ENCODE data around the gene SNX14.
"Not testable (repeated sequence)": the region's sequence is repeated elsewhere in the genome, so short reads cannot be mapped to it uniquely, and the experiment has no call there.

SNX14 gene

GRCh38 chr6:85593438-85594196, at the start of gene SNX14:
Gene SNX14, minus strand, starts transcription at chr6:85593858. Its CDS starts 140 bp downstream, at chr6:85593718.
- peak; percentile 71 for DNase-seq

- DNase-seq = peak; percentile 99
Measured at GRCh38 chr6:85642774-85643536, 49.3 kb upstream of the SNX14 start, which contains the start of gene SYNCRIP. Gene SYNCRIP, minus strand, starts transcription at chr6:85642886. Its CDS starts 1,447 bp downstream, at chr6:85641439.

- DNase-seq = peak; percentile 63
Measured at GRCh38 chr6:85641897-85642773, 48.5 kb upstream of the SNX14 start.

GRCh38 chr6:85641522-85641896, 47.9 kb upstream of the SNX14 start:
- no peak for DNase-seq

GRCh38 chr6:85640821-85641220, 47.2 kb upstream of the SNX14 start:
- DNase-seq = no peak

GRCh38 chr6:85637579-85637978, 43.9 kb upstream of the SNX14 start:
- no peak for DNase-seq

GRCh38 chr6:85632164-85632942, 38.7 kb upstream of the SNX14 start:
- no peak for DNase-seq

- not testable (repeated sequence) for DNase-seq
Measured at GRCh38 chr6:85631117-85631516, 37.5 kb upstream of the SNX14 start.

GRCh38 chr6:85628353-85628752, 34.7 kb upstream of the SNX14 start:
- DNase-seq = no peak

- DNase-seq = no peak
Measured at GRCh38 chr6:85620308-85620707, 26.6 kb upstream of the SNX14 start.

GRCh38 chr6:85614780-85615179, 21.1 kb upstream of the SNX14 start:
- no peak for DNase-seq

GRCh38 chr6:85612690-85613474, 19.2 kb upstream of the SNX14 start:
- DNase-seq = no peak

GRCh38 chr6:85610182-85610895, 16.7 kb upstream of the SNX14 start:
- DNase-seq = no peak

GRCh38 chr6:85602100-85602499, 8.4 kb upstream of the SNX14 start:
- DNase-seq = no peak

GRCh38 chr6:85600713-85601313, 7.2 kb upstream of the SNX14 start:
- DNase-seq = no peak

GRCh38 chr6:85594197-85594930, 706 bp upstream of the SNX14 start:
- DNase-seq = peak; percentile 56

- DNase-seq = no peak
Measured at GRCh38 chr6:85592033-85592432, 1.6 kb downstream of the SNX14 start.

- no peak for DNase-seq
Measured at GRCh38 chr6:85591207-85591606, 2.5 kb downstream of the SNX14 start.

GRCh38 chr6:85585741-85586140, 7.9 kb downstream of the SNX14 start:
- DNase-seq = no peak

GRCh38 chr6:85582832-85583231, 10.8 kb downstream of the SNX14 start:
- not testable (repeated sequence) for DNase-seq

All from activated naive CD4-positive, alpha-beta T cell treated with anti-CD3 and anti-CD28 coated beads, Interleukin-2, amount 50 U/mL, for 16 hours (primary cell).